LoVo (cell line): ENCODE measurements around the gene GATA5.

Experiments used
- DNase-seq: peaks from one replicate; pipeline ENCODE4 v3.0.0-alpha.2; 2016; ENCODE audit warnings: low spot score

Gene GATA5

DNA sequence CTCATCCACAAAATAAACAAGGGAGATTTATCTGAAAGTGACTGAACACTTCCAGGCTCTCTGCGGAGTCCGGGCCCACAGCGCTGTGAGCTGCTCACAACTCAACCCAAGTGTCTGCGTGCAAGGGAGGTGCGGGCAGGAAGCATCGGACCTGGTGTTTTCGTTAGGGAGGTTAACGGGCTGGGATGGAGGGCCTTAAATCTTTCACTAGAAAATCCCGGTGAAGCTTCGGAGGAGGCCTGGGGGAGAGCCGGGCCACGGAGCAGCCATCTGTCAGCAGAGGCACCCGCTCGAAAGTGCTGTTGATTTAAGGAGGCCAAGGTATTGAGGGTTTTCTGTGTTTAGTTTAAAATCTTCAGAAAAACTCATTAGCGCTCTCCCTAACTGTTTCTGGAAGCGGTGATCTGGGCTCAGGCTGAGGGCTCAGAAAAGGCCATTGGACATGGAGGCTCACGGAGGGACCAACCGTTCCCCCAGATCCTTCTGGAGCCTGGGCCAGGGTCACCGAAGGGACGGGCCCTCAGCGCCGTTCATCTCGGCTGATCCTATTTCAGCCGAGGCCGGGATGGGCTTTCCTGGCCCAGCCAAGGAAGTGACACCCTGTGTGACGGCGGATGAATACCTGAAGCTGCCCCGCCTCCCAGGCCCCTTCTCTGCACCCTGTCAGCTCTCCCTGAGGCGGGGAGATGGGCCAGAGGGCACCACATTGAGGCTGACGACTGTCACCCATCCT, 20.7 kb downstream of the GATA5 start:
- DNase-seq = no peak

DNA sequence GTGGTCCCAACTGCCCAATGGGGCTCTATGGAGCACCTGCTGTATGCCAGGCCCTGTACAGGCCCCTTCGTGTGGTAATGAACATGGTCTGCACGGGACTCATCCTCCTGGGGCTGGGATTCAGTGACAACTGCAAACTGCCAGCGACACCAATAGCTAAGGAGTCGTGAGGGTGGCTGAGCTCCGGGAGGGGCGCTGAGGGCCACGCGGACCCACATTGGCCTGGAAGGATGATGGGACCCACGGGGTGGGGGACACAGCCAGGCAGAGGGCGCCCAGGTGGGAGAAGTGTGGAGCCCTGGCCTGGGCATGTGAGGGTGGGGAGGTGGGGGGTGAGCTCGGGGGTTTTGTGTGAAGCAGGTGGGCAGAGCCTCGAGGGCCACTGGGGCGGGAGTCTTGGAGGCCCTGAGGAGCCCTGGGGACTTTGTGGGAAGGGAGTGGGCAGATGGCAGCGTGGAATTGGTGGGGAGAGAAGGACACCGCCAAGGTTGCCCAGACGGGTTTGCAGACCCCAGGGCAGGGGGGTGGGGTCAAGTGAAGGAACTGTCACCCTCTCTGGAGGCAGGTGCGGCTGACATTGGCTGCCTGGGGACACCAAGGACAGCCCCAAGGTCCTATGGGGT, 22.5 kb downstream of the GATA5 start:
- DNase-seq = no peak

GRCh38 chr20:62452475-62453095, 23.2 kb downstream of the GATA5 start:
- no peak for DNase-seq

- DNase-seq = no peak
Observed at GRCh38 chr20:62451970-62452369, 23.8 kb downstream of the GATA5 start.

GRCh38 chr20:62451156-62451767, 24.5 kb downstream of the GATA5 start:
- DNase-seq = no peak

GRCh38 chr20:62449951-62450691, 25.7 kb downstream of the GATA5 start:
- no peak for DNase-seq

DNA sequence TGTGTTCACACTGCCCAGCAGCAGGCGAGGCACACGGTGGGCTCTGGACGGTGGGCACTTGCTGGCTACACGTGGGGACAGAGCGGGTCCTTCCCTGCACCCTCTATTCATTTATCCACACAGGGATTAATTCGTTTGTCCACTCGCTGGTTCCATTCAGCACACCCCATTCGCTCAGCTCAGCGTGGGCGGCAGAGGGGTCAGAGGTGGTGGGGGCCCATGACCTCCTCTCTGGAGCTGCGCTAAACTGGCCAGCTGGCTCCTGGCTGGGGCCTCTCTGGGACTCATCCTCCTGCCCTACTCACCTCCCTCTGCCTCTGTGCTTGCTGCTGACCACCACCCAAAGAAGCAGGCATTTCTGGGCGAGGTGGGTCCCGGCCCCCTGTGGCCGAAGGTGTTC, 27.0 kb downstream of the GATA5 start:
- no peak for DNase-seq

- DNase-seq = no peak
Observed at GRCh38 chr20:62448038-62448437, 27.8 kb downstream of the GATA5 start.

- no peak for DNase-seq
Observed at GRCh38 chr20:62446888-62447869, 28.6 kb downstream of the GATA5 start.

DNA sequence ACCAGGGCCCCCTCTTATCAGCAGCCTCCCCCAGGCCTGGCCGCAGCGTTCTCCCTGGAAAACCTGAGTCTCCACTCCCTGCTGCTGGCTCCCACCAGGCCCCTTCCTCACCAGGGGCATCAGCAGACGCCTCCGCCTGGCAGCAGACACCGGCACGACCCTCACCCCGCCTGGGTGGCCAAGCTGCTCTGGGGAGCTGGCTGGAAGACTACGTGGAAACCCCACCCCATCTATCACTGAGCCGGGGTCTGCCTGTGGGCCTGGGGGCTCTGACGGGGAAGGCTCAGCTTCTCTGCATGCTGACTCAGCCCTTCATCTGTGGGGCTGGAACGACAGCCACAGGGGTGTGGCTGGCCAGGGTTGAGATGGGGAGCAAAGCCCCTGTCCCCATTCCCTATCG, 29.3 kb downstream of the GATA5 start:
- DNase-seq = no peak

DNA sequence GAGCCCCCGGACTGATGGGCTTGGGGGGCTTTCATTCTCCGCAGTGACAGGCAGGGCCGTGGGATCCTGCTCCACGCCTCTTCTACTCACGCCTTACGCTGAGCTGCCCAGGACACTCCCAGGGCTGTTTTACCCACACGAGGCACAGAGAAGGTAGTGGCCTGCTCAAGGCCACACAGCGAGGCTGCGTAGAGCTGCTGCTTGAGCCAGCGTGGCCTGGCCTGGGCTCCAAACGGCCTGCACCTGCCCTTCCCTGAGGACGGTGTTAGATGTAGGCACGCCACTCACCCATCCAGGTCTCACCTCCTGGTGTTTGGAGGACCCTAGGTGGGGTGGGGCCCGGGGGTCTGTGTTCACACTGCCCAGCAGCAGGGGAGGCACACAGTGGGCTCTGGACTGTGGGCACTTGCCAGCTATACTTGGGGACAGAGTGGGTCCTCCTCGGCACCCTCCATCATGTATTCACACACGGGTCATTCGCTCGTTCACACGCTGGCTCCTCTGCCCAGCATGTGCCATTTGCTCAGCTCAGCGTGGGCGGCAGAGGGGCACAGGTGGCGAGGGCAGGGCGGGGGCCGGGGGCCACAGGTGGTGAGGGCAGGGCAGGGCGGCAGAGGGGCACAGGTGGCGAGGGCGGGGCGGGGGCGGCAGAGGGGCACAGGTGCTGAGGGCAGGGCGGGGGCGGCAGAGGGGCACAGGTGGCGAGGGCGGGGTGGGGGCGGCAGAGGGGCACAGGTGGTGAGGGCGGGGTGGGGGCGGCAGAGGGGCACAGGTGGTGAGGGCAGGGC, 30.0 kb downstream of the GATA5 start:
- no peak for DNase-seq

DNA sequence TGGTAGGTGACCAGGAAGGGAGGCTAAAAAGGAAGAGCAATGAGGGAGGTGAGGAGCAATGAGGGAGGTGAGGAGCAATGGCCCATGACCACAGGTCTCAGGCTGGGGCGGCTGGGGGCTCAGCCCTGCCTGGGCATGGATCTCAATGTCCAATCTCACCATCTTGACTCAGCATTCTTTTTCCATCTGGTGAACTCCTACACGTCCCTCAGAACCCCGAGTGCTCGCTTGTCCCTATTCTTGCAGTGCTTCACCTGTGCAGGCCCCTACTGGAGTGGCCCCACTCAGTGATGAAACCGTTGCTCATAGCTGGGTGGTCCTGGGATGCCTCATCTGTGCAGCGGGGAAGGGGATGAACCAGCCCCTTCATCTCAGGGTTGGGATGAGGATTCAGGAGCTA, 31.5 kb downstream of the GATA5 start:
- DNase-seq = no peak

- no peak for DNase-seq
Observed at GRCh38 chr20:62441987-62442539, 33.7 kb downstream of the GATA5 start.

DNA sequence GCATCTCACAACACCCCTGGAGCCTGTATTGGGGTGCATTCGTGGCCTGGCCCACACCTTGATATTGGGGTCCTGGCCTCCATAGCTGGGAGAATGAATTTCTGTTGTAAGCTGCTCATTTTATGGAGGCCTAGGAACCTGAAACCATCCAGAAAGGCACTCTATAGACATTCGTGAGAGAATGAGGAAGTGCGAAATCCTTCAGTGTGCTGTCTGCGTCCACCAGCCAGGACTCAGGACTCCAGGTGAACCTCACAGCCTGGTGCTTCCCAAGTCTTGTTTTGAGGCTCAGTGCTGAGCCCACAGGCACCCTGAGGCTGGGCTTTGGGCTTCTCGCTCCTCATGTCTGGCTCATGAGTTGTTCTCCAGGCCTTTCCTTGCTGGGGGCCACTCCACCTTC, 36.6 kb downstream of the GATA5 start:
- no peak for DNase-seq

DNA sequence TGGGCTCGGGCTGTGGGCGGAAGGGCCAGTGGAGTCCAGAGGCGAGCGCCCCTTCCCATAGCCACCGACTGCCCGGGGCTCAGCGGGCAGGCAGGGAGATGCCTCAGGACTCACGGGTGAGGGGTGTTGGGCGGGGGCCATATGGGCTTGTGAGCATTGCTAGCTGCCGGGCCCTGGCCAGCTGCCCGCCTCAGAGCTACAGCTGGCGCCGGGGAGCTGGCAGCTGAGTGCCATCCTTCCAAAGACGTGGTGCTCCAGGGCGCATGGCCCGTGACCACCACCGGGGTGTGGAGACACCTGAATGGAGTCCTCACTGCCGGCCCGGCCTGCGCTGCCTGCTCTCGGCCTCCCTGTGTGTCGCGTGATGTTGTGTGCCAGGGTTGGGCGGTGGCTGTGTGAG, 37.9 kb downstream of the GATA5 start:
- DNase-seq = no peak

- no peak for DNase-seq
Observed at GRCh38 chr20:62437496-62437895, 38.3 kb downstream of the GATA5 start.

- no peak for DNase-seq
Observed at GRCh38 chr20:62436692-62437091, 39.1 kb downstream of the GATA5 start.

- no peak for DNase-seq
Observed at GRCh38 chr20:62433658-62434497, 41.9 kb downstream of the GATA5 start.

DNA sequence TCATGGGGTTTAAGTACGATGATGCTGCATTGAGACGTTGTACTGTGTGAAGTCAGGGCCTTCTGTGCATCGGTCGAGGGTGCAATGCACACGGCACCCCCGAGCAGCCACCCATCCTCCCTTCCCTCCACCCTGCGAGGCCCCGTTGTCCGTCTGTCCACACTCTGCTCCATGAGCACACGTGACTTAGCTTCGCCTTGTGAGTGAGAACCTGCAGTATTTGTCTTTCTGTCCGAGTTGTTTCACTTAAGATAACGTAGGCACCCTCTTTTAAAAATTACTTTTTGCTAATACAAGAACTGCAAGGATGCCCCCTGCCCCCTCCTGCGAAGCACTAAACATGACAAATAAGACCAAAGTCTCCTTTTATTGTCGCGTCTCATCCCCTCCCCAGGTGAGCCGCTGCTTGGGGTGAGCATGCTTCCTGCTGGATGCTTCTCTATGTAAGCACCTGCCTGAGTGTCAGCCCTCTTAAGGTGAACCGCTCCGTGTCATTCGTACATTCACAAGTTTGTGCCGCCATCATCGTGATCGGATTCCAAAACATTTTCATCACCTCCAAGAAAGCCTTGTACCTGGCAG, 44.8 kb downstream of the GATA5 start:
- DNase-seq = no peak
